ENCODE data around the gene IGF1R. TPM values are rescaled to one million over a fixed set of nuclear protein-coding genes. Genes with fewer than 3 reads are reported as not detected.

The IGF1R gene
- total and polyA plus RNA-seq, 7 donors: 1.2 to 130 (median 39.6) TPM

GRCh38 chr15:98955961-98956723 lies 307.8 kb downstream of the IGF1R start:
- Histone ChIP-seq H3K36me3 (peaks cover 16 to 45% (median 28%) of the 10 kb centered on the region in 4 donors), H3K27ac (peak overlapping the region; percentile 80 to 92 (median 84)), H3K4me3 (no peak overlapping the region), H3K9me3 (no peaks in the 10 kb centered on the region), H3K27me3 (no peaks in the 10 kb centered on the region), H3K4me1 (peaks cover 0 to 54% (median 49%) of the 10 kb centered on the region in 4 donors)
- no peak for DNase-seq
- 78 to 93% methylated on average over 25 of the region's 25 CpGs for WGBS, 2 donors
- no peak for TF ChIP-seq EP300 (IDR thresholded peaks at IDR 0.05)
- TF ChIP-seq POLR2AphosphoS5 (IDR thresholded peaks at IDR 0.05): no peak
- no peak for TF ChIP-seq POLR2A (IDR thresholded peaks at IDR 0.05)
- TF ChIP-seq, protein P1, sequence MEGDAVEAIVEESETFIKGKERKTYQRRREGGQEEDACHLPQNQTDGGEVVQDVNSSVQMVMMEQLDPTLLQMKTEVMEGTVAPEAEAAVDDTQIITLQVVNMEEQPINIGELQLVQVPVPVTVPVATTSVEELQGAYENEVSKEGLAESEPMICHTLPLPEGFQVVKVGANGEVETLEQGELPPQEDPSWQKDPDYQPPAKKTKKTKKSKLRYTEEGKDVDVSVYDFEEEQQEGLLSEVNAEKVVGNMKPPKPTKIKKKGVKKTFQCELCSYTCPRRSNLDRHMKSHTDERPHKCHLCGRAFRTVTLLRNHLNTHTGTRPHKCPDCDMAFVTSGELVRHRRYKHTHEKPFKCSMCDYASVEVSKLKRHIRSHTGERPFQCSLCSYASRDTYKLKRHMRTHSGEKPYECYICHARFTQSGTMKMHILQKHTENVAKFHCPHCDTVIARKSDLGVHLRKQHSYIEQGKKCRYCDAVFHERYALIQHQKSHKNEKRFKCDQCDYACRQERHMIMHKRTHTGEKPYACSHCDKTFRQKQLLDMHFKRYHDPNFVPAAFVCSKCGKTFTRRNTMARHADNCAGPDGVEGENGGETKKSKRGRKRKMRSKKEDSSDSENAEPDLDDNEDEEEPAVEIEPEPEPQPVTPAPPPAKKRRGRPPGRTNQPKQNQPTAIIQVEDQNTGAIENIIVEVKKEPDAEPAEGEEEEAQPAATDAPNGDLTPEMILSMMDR (IDR thresholded peaks at IDR 0.05): no peak
- intact Hi-C loops (cut with DNase I): loop anchor here (2.0 to 5.0 kb wide), 2 partner anchors 61 to 103 kb away; no protein-coding TSS in a partner anchor

GRCh38 chr15:98956796-98957553 lies 308.6 kb downstream of the IGF1R start:
- no peak for DNase-seq

GRCh38 chr15:98957655-98958054 lies 309.3 kb downstream of the IGF1R start:
- TF ChIP-seq POLR2A (IDR thresholded peaks at IDR 0.05): no peak
- TF ChIP-seq POLR2AphosphoS5 (IDR thresholded peaks at IDR 0.05): no peak
- no peak for TF ChIP-seq EP300 (IDR thresholded peaks at IDR 0.05)
- TF ChIP-seq, protein P1 (IDR thresholded peaks at IDR 0.05): no peak
- Histone ChIP-seq H3K27ac (peak overlapping the region in 1 of 4 donors; percentile 92), H3K36me3 (peaks cover 30 to 57% (median 40%) of the 10 kb centered on the region in 4 donors), H3K4me3 (no peak overlapping the region), H3K9me3 (peaks cover 0 to 9% (median 5%) of the 10 kb centered on the region in 4 donors), H3K4me1 (peaks cover 0 to 39% (median 34%) of the 10 kb centered on the region in 4 donors), H3K27me3 (no peaks in the 10 kb centered on the region)
- DNase-seq: no peak
- 74 to 77% methylated on average over 6 of the region's 6 CpGs for WGBS, 2 donors
- intact Hi-C loops (cut with DNase I): loop anchor here (5.0 kb wide), 1 partner anchor 60 kb away; no protein-coding TSS in a partner anchor

More at GRCh38 chr15:98956796-98957553, 308.6 kb downstream of the IGF1R start:
- Histone ChIP-seq H3K27me3 (no peaks in the 10 kb centered on the region), H3K4me1 (peaks cover 0 to 45% (median 41%) of the 10 kb centered on the region in 4 donors), H3K9me3 (peaks cover 0 to 8% (median 5%) of the 10 kb centered on the region in 4 donors), H3K36me3 (peaks cover 24 to 53% (median 36%) of the 10 kb centered on the region in 4 donors), H3K27ac (peak overlapping the region in 3 of 4 donors; percentile 80 to 92 (median 88)), H3K4me3 (no peak overlapping the region)
- 88 to 95% methylated on average over 39 of the region's 39 CpGs for WGBS, 2 donors
- TF ChIP-seq POLR2A (IDR thresholded peaks at IDR 0.05) (no peak), POLR2AphosphoS5 (IDR thresholded peaks at IDR 0.05) (no peak), EP300 (IDR thresholded peaks at IDR 0.05) (no peak)
- TF ChIP-seq, protein P1 (IDR thresholded peaks at IDR 0.05): no peak
- intact Hi-C loops (cut with DNase I): loop anchor here (5.0 kb wide), 1 partner anchor 60 kb away; no protein-coding TSS in a partner anchor

DNA sequence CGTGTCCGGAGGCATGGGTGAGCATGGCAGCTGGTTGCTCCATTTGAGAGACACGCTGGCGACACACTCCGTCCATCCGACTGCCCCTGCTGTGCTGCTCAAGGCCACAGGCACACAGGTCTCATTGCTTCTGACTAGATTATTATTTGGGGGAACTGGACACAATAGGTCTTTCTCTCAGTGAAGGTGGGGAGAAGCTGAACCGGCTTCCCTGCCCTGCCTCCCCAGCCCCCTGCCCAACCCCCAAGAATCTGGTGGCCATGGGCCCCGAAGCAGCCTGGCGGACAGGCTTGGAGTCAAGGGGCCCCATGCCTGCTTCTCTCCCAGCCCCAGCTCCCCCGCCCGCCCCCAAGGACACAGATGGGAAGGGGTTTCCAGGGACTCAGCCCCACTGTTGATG lies 309.7 kb downstream of the IGF1R start:
- DNase-seq: no peak
- Histone ChIP-seq H3K9me3 (peaks cover 0 to 9% (median 5%) of the 10 kb centered on the region in 4 donors), H3K27ac (no peak overlapping the region), H3K4me1 (peaks cover 0 to 36% (median 31%) of the 10 kb centered on the region in 4 donors), H3K36me3 (peaks cover 30 to 62% (median 40%) of the 10 kb centered on the region in 4 donors), H3K4me3 (no peak overlapping the region), H3K27me3 (no peaks in the 10 kb centered on the region)
- intact Hi-C loops (cut with DNase I): loop anchor here (5.0 kb wide), 1 partner anchor 59 kb away; no protein-coding TSS in a partner anchor
- WGBS, 2 donors: 94 to 97% methylated on average over 11 of the region's 11 CpGs
- no peak for TF ChIP-seq POLR2A (IDR thresholded peaks at IDR 0.05)
- TF ChIP-seq EP300 (IDR thresholded peaks at IDR 0.05): no peak
- TF ChIP-seq, protein P1 (IDR thresholded peaks at IDR 0.05): no peak
- no peak for TF ChIP-seq POLR2AphosphoS5 (IDR thresholded peaks at IDR 0.05)
